ENCODE measurements around the gene KAT5.

- no peak for TF ChIP-seq CTCF (IDR thresholded peaks at IDR 0.05)
- TF ChIP-seq EZH2 (IDR thresholded peaks at IDR 0.05), result no peak
- no peak for TF ChIP-seq EZH2phosphoT487 (IDR thresholded peaks at IDR 0.05)
Measured at GRCh38 chr11:65767406-65767805, 55.4 kb downstream of the KAT5 start.
